Common myeloid progenitor, CD34-positive (primary cell): ENCODE measurements around the gene WNK1.

Experiments
- CTCF ChIA-PET: fragments of 350-600 bp; sonication (Branson Sonifier 250); formaldehyde crosslinking; loops from one replicate; lab custom pipeline; 2021; ENCODE audit warnings: antibody characterized with exemption; lab: Charles Lee
- POLR2A ChIA-PET: fragments of 350-600 bp; sonication (Branson Sonifier 250); formaldehyde crosslinking; loops from one replicate; lab custom pipeline; 2021; ENCODE audit warnings: antibody characterized with exemption; lab: Charles Lee
- DNase-seq, 3 donors: peaks; one replicate each; pipeline versions ENCODE4 v3.0.0 to v3.0.0-alpha.2; 2013
- H3K27ac ChIP-seq, 2 experiments: 1 replicate in 1 of 2; 2 replicates in 1 of 2; pipeline ENCODE4 v1.7.0; 2013; ENCODE audit warnings: inconsistent platforms in 2 of 2, low read length in 2 of 2, mild to moderate bottlenecking in 2 of 2, low read depth in 1 of 2, moderate library complexity in 1 of 2; ENCODE audit not compliant: severe bottlenecking in 2 of 2, insufficient read depth in 1 of 2, poor library complexity in 1 of 2
- H3K27me3 ChIP-seq, 5 experiments: replicated peaks in 2 of 5; 1 replicate in 3 of 5; 2 replicates in 2 of 5; pipeline versions ENCODE4 v1.6.1 to v1.7.0; 2013; ENCODE audit warnings: low read length in 4 of 5, mild to moderate bottlenecking in 2 of 5, moderate library complexity in 2 of 5, inconsistent platforms in 1 of 5; ENCODE audit not compliant: insufficient read depth in 5 of 5, control insufficient read depth in 4 of 5
- H3K36me3 ChIP-seq, 4 experiments: 1 replicate in 2 of 4; 2 replicates in 2 of 4; pipeline versions ENCODE4 v1.6.1 to v1.7.0; 2013; ENCODE audit warnings: low read length in 3 of 4, control low read depth in 1 of 4, mild to moderate bottlenecking in 1 of 4; ENCODE audit not compliant: control insufficient read depth in 4 of 4, insufficient read depth in 4 of 4
- H3K4me1 ChIP-seq, 4 experiments: 1 replicate in 3 of 4; 2 replicates in 1 of 4; pipeline versions ENCODE4 v1.6.1 to v1.7.1; 2013; ENCODE audit warnings: low read length in 3 of 4, mild to moderate bottlenecking in 3 of 4, control low read depth in 1 of 4, inconsistent platforms in 1 of 4, moderate library complexity in 1 of 4; ENCODE audit not compliant: control insufficient read depth in 4 of 4, insufficient read depth in 4 of 4; ENCODE audit errors: control extremely low read depth in 1 of 4
- H3K4me3 ChIP-seq, 7 experiments: 1 replicate in 4 of 7; 2 replicates in 3 of 7; pipeline versions ENCODE4 v1.5.1 to v1.7.0; 2013; ENCODE audit warnings: mild to moderate bottlenecking in 7 of 7, low read length in 6 of 7, moderate library complexity in 6 of 7, inconsistent platforms in 2 of 7, low read depth in 2 of 7, control low read depth in 1 of 7; ENCODE audit not compliant: insufficient read depth in 4 of 7, control insufficient read depth in 1 of 7; ENCODE audit errors: extremely low read depth in 1 of 7
- H3K9me3 ChIP-seq, 5 experiments: 1 replicate in 4 of 5; 2 replicates in 1 of 5; pipeline versions ENCODE4 v1.6.1 to v1.7.1; 2013; ENCODE audit warnings: low read length in 4 of 5, mild to moderate bottlenecking in 2 of 5, inconsistent platforms in 1 of 5, low read depth in 1 of 5, moderate library complexity in 1 of 5; ENCODE audit not compliant: control insufficient read depth in 4 of 5, insufficient read depth in 2 of 5; ENCODE audit errors: control extremely low read depth in 1 of 5
- WGBS: methylation state at CpG from one replicate; pipeline ENCODE4 v1.1.5; 2013; ENCODE audit not compliant: insufficient coverage; 5-methylcytosine and 5-hydroxymethylcytosine counted together

WNK1 gene

GRCh38 chr12:716506-716905 is 35.9 kb upstream of the WNK1 start:
- H3K27me3 ChIP-seq, result no peaks in the 10 kb centered on the region
- 86% methylated on average over 2 of the region's 4 CpGs for WGBS
- ChIA-PET CTCF (interaction anchor here (1.0 to 1.2 kb wide), 2 partner anchors 99 to 147 kb away, joined by 3 read pairs; no protein-coding TSS in a partner anchor), POLR2A (no interaction called here)
- no peaks in the 10 kb centered on the region for H3K36me3 ChIP-seq
- no peak overlapping the region for H3K27ac ChIP-seq
- peaks cover 5 to 44% (median 31%) of the 10 kb centered on the region in 4 experiments for H3K4me1 ChIP-seq
- peak overlapping the region in 1 of 7 experiments; percentile 38 for H3K4me3 ChIP-seq
- H3K9me3 ChIP-seq, result no peaks in the 10 kb centered on the region
- DNase-seq, result peak in 2 of 3 donors; percentile 60 to 75

- no peaks in the 10 kb centered on the region for H3K36me3 ChIP-seq
- no peaks in the 10 kb centered on the region for H3K27me3 ChIP-seq
- WGBS, result 46% methylated on average over 1 of the region's 4 CpGs
- CTCF ChIA-PET, result interaction anchor here (0.6 kb wide), 1 partner anchor 68 kb away, joined by 3 read pairs; no protein-coding TSS in a partner anchor
- no peak for DNase-seq
- peak overlapping the region in 1 of 2 experiments; percentile 70 for H3K27ac ChIP-seq
- no peaks in the 10 kb centered on the region for H3K9me3 ChIP-seq
- peaks cover 5 to 31% (median 22%) of the 10 kb centered on the region in 4 experiments for H3K4me1 ChIP-seq
- POLR2A ChIA-PET, result no interaction called here
- peak overlapping the region in 3 of 7 experiments; percentile 23 to 45 (median 28) for H3K4me3 ChIP-seq
Observed at GRCh38 chr12:718756-719102, 33.6 kb upstream of the WNK1 start.

- Histone ChIP-seq H3K27ac (no peak overlapping the region), H3K36me3 (no peaks in the 10 kb centered on the region), H3K27me3 (no peaks in the 10 kb centered on the region), H3K4me3 (no peak overlapping the region), H3K9me3 (no peaks in the 10 kb centered on the region), H3K4me1 (peaks cover 10 to 42% (median 26%) of the 10 kb centered on the region in 4 experiments)
- DNase-seq, result no peak
- WGBS, result 64% methylated on average over 3 of the region's 9 CpGs
- ChIA-PET POLR2A (no interaction called here), CTCF (interaction anchor here (1.1 kb wide), 1 partner anchor 31 kb away, joined by 4 read pairs; no protein-coding TSS in a partner anchor)
Observed at GRCh38 chr12:720231-720941, 32.0 kb upstream of the WNK1 start.

GRCh38 chr12:724194-724855 is 28.1 kb upstream of the WNK1 start:
- peak overlapping the region in 1 of 2 experiments; percentile 36 for H3K27ac ChIP-seq
- POLR2A ChIA-PET, result no interaction called here
- H3K4me3 ChIP-seq, result no peak overlapping the region
- H3K36me3 ChIP-seq, result no peaks in the 10 kb centered on the region
- no peaks in the 10 kb centered on the region for H3K9me3 ChIP-seq
- CTCF ChIA-PET, result interaction anchor here (0.6 to 5.8 kb wide), 4 partner anchors 26 to 109 kb away, joined by 3 to 47 read pairs (median 4); partner anchors contain the start of gene WNK1
- no peaks in the 10 kb centered on the region for H3K27me3 ChIP-seq
- 64% methylated on average over 3 of the region's 6 CpGs for WGBS
- peak; percentile 43 to 74 (median 63) for DNase-seq
- H3K4me1 ChIP-seq, result peaks cover 18 to 60% (median 36%) of the 10 kb centered on the region in 4 experiments

GRCh38 chr12:725076-725475 is 27.3 kb upstream of the WNK1 start:
- DNase-seq, result no peak
- no peak overlapping the region for H3K27ac ChIP-seq
- no peaks in the 10 kb centered on the region for H3K27me3 ChIP-seq
- WGBS, result 83% methylated on average over 1 of the region's 2 CpGs
- ChIA-PET POLR2A (no interaction called here), CTCF (interaction anchor here (0.6 to 5.8 kb wide), 3 partner anchors 26 to 43 kb away, joined by 3 to 47 read pairs (median 3); partner anchors contain the start of gene WNK1)
- no peak overlapping the region for H3K4me3 ChIP-seq
- H3K9me3 ChIP-seq, result no peaks in the 10 kb centered on the region
- no peaks in the 10 kb centered on the region for H3K36me3 ChIP-seq
- H3K4me1 ChIP-seq, result peaks cover 18 to 60% (median 35%) of the 10 kb centered on the region in 4 experiments

GRCh38 chr12:726281-727140 is 25.9 kb upstream of the WNK1 start:
- WGBS, result 86% methylated on average over 2 of the region's 5 CpGs
- POLR2A ChIA-PET, result no interaction called here
- Histone ChIP-seq H3K27ac (no peak overlapping the region), H3K9me3 (peaks cover 0 to 2% (median 0%) of the 10 kb centered on the region in 5 experiments), H3K4me3 (no peak overlapping the region), H3K4me1 (peaks cover 18 to 55% (median 33%) of the 10 kb centered on the region in 4 experiments), H3K27me3 (no peaks in the 10 kb centered on the region), H3K36me3 (no peaks in the 10 kb centered on the region)
- peak in 1 of 3 donors; percentile 31 for DNase-seq
- CTCF ChIA-PET, result interaction anchor here (1.2 to 5.8 kb wide), 4 partner anchors 9 to 112 kb away, joined by 3 to 47 read pairs (median 6); partner anchors contain the start of gene WNK1
